ENCODE results near the gene TMEM129.

The TMEM129 gene

DNA sequence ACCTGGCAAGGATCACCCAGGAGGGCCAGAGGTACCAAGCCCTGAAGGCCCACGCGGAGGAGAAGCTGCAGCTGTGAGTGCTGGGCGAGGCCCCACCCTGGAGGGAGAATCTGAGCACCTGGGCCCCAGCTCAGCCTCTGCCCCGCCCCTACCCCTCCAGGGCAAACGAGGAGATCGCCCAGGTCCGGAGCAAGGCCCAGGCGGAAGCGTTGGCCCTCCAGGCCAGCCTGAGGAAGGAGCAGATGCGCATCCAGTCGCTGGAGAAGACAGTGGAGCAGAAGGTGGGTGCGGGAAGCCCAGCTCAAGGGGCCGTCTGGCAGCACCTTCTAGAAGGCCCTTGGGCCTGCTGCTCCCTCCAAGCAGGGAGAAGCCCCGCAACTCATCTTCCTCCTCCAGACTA, 23.4 kb upstream of the TMEM129 start:
- no peak for DNase-seq

DNA sequence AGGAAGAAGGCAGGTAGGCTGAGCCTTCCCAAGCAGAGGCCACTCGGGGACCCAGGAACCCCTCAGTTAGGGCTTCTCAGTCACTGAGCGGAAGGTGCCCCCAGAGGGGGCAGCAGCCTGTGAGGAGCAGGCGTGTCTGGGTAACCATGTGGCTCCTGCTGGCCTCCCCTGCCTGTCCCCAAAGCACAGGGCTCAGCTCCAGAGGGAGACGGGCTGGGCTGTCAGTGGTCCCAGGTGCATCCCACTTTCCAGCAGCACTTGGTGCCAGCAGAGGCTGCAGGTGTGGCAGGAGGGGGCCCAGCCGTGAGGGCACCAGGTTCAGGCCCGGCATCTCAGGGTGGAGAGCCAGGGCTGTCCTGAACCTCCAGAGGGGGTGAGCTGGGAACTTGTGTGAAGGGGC, 22.9 kb upstream of the TMEM129 start:
- DNase-seq = no peak

DNA sequence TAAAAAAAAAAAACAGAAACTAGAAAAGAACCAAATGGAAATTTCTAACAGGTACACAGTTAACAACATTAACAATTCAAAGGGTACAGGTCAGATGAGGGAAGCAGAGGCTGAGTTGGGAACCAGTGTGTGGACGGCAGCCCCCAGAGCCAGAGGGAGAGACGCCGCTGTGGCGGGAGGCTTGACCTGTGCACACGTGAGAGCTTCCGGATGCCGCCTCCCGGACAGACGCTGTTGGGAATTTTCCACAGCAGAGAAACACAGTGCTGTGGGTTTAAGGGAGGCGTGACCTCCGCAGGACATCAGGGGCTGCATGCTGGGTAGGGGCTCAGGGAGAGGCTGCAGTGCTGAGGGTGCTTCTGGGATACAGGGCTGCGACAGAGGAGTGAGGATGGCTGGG, 22.4 kb upstream of the TMEM129 start:
- no peak for DNase-seq

DNA sequence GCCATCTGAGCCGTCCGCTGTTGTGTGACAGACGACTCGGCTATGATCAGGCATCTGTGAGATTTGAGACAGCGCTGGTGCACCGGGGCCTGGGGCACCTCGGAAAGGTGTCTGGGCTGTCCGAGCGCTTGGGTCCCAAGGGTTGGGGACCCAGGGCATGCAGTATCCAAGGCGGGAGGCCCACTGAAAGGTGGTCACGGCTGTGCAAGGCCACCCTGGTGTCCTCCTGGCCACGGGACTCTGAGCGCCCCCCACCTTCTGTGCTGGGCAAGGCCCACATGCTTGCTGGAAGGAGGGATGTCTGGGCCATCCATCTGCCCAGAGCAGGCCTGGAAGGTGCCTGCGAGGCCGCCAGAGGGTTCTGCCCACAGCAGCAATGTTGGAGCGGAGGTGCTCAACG, 20.1 kb upstream of the TMEM129 start:
- DNase-seq = no peak

DNA sequence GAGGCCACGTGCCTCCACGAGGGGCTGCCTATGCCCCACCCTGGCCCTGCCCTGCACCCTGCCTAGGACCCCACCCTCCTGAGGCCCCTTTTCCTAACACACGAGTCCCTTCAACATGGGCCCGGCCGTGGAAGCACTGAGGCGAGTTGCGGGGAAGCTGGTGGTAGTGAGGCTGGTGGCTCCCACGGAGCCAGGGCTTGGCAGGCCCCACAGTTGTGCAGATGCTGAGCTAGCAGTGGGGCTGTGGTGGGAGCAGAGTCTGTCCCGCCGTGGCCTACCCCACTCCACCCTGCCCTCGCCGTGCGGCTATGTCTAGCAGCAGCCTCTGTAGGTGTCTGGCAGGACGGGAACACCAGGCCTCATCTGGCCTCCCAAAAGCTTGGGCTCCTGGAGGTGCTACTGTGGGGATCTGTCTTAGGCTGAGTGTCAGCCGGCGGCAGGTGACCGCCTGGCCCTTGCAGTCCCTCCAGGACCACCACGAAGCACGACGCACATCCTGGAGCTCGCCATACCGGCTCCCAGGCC, 19.0 kb upstream of the TMEM129 start:
- DNase-seq = no peak

DNA sequence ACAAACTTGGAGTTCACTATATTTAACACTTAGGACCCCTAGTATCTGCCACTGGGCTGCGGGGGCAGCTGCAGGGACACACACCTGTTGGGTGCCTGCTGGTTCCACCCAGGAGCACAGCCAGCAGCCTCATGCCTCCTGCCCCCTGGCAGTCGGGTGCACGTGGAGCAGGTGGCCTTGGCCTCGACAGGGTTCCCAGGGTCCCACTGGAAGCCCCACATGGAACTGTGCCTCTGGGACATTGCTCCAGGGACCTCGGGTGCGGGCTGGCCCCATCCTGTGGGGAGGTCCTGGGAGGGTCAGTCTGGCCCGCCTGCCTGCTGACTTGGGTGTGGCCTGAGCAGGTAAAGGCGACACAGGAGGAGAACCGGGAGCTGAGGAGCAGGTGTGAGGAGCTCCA, 18.2 kb upstream of the TMEM129 start:
- no peak for DNase-seq

DNA sequence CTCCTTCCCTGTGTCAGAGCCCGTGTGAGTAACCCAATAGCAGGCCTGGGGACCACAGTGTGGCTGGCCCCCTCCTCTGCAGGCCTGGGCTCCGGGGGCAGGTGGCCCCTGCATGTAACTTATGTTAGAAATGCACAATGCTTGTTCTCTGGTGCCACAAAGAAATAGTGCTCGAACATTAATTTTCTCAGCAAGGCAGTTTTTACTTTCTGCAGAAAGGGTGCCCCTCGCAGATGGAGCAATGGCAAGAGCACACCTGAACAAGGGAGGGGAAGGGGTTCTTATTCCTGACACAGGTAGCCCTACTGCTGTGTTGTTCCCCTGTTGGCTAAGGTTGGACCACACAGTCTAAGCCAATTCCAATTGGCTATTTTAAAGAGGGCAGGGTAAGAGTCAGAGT, 17.3 kb upstream of the TMEM129 start:
- DNase-seq = no peak

DNA sequence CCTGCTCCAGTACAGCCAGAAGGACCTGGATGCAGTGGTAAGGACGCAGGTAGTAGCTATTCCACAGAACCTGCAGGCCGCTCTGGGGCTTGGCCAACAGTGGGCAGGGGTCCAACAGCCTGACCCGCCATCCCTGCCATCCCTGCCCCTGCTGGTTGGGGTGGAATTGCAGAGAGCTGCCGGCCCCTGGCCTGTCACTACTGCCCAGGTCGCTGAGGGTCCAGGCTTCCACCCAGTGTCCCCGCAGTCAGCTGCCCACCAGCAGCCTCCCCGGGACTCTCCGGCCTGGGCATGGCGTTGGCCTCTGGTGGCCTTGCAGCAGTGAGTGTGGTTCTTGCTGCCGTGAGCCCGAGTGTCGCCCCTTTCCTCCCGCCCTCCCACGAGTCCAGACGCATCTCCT, 16.5 kb upstream of the TMEM129 start:
- DNase-seq = no peak

DNA sequence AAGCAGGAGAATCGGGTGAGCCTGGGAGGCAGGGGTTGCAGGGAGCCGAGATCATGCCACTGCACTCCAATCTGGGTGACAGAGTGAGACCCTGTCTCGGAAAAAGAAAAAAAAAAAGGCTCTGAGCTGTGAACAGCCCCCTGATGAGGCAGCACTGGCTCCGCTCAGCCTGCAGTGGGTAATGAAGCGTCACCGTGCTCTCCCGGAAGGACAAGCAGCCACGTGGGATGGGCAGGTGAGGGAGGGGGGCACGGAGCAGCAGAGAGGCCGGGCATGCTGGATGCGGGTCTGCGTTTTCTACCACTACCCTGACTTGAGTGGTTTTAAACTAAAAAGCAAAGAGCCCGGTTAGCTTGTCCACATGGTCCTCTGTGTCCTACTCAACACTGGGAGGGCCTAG, 15.7 kb upstream of the TMEM129 start:
- no peak for DNase-seq

DNA sequence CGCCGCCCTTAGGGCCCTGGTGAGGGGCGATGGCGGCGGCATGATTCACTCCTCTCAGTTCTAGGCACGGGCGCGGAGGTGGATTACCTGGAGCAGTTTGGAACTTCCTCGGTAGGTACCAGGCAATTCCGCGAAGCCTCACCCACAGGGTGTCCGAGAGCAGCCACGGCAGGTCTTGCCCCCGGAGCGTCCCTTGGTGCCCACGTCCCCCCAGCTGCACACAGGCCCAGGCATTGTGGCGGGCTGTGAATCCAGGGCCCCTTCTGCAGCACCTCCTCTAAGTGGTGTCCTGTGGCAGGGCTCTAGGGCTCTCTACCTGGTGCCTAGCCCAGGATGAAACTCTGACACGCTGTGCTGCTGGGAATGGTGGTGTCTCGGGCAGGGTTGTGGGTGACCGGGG, 14.1 kb upstream of the TMEM129 start:
- DNase-seq = no peak

DNA sequence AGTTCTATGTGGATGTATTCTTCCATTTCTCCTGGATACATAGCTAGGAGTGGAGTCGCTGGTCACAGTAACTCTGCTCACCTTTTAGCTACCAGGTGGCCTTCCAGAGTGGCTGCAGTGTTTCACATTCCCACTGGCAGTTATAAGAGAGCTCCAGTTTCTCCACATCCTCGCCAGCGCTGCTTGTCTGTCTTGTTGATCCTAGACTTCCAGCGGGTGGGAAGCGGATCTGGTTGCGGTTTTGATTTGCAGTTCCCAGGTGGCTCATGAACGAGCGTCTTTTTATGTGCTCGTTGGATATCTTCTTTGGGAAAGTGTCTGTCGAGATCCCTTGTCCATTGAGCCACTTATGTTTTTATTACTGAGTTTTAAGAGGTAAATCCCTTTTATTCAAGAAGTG, 11.8 kb upstream of the TMEM129 start:
- no peak for DNase-seq

DNA sequence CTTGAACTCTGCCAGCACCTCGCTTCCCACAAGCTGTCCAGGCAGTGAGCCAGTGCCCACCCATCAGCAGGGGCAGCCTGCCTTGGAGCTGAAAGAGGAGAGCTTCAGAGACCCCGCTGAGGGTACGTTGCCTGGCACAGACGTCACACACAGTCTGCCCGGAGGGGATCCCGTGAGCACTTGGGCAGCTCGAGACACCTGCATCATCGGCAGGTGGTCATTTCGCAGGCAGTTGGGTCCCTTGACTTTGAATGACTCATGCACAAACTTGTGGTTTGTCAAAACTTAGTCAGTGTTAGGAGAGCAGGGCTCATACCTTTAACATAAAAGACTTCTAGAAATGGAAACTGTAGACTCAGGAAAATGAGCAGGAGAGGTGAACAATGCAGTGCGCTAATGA, 10.1 kb upstream of the TMEM129 start:
- no peak for DNase-seq

DNA sequence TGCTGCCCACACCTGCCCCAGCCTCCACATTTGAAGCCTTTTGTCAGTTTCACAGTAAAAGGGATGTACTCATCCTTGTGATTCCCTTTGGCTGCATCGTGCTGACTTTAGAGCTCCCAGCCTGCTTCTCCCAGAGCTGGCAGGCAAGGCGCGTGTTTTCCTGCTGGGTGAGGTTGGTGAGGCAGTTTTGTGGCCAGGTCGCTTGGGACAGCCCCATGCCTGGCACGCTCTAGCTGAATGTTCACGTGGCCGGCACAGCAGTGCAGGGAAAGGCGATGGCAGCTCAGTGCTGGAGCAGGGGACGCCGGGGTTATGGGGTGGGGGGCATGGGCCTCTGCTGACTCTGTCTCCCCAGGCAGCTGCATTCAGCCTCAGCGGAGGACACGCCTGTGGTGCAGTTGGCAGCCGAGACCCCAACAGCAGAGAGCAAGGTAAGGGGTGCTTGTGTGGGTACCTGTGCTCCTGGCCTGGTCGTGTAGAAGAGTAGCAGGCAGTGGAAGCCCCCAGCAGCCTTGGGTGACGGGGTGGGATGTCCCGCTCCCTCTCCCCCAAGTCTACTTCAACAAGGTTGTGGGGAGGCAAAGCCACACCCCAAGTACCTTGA, 9.5 kb upstream of the TMEM129 start:
- no peak for DNase-seq

DNA sequence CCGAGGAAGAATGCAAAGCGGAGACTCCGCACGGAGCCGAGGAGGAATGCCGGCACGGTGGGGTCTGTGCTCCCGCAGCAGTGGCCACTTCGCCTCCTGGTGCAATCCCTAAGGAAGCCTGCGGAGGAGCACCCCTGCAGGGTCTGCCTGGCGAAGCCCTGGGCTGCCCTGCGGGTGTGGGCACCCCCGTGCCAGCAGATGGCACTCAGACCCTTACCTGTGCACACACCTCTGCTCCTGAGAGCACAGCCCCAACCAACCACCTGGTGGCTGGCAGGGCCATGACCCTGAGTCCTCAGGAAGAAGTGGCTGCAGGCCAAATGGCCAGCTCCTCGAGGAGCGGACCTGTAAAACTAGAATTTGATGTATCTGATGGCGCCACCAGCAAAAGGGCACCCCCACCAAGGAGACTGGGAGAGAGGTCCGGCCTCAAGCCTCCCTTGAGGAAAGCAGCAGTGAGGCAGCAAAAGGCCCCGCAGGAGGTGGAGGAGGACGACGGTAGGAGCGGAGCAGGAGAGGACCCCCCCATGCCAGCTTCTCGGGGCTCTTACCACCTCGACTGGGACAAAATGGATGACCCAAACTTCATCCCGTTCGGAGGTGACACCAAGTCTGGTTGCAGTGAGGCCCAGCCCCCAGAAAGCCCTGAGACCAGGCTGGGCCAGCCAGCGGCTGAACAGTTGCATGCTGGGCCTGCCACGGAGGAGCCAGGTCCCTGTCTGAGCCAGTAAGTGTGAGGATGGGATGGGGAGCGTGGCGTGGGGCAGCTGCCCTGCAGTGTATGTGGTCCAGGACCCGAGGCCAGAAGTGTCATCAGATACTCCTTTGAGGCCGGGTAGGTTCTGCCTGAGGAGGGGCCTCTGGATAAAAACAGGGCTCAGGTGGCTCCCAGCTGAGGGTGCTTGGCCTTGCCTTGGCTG, 7.2 kb upstream of the TMEM129 start:
- no peak for DNase-seq

DNA sequence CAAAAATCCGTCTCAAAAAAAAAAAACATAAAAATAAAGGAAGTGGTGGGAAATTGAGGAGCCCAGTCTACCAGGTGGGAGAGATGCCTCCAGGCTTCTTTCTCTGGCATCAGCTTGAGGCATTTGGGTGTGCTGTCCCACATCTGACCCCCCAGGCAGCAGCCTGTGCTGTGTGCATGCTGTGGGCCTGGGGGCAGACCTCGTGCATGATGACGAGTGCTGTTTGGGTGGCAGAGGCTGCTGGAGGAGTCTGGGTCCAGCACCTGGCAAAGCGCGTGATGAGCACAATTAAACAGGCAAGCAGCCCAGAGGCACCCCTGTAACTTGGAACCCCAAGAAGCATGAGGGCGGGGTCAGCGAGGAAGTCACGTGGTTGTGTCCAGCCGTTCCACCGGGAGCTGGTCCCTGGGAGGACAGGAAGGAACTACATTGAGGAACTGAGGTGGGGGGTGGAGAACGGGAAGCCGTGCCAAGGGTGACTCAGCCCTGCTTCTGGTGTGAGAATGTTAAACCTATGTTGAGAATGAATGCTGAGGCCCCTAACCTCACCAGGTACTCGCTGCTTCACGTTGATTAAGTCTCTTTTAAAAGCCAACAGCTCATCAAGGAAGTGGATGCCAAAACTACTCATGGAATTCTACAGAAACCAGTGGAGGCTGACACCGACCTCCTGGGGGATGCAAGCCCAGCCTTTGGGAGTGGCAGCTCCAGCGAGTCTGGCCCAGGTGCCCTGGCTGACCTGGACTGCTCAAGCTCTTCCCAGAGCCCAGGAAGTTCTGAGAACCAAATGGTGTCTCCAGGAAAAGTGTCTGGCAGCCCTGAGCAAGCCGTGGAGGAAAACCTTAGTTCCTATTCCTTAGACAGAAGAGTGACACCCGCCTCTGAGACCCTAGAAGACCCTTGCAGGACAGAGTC, 6.3 kb upstream of the TMEM129 start:
- no peak for DNase-seq

DNA sequence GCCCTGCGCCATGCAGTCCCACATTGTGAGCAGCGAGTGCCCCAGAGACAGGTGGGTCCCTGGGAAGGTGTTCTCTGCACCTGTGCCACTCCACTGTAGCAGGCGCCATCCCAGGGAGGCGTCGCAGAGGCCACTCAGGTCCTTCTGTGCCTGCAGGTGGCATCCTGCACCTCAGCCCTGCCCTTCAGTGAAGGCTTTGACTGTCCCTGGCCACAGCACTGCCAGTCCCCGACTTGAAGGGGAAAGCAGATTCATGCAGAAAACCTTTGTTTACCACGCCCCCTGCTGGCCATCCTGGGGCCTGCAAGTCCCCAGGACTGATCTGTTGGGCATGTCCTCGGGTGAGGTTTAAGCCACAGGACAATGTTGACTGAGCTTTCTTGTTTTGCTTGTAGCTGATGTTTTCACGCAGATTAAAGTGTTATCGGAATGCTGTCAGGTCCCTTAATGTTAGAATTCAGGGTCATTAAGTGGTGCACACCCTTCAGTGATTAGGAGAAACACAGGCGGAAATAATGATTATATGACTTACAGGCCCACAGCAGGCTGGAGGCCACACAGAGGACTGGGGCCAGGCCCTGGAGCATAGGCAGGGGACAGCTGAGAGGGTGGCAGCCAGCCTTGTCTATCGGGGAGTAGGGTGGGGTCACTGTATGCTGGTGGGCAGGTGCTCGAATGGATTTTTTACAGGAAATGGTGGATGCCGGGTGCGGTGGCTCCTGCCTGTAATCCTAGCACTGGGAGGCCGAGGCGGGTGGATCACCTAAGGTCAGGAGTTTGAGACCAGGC, 5.2 kb upstream of the TMEM129 start:
- DNase-seq = peak; percentile 64 to 73

DNA sequence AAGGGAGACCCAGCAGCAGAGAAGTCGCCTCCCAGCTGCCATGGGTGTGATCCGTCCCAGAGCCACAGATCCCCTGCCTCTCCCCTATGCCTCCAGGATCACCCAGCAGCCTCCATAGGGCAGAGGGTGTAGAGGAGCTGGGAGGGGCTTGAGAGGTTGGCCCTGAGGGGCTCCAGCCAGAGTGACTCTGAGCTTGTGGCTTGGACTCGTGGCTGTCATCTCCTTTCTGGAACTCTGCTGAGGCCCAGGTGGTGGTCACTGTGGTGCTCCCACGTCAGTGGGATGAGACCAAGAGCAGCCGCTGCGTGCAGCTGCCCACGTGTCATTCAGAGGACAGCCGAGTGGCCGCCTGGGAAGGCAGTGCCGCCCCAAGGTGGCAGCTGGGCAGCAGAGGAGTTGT, 4.4 kb upstream of the TMEM129 start:
- no peak for DNase-seq

DNA sequence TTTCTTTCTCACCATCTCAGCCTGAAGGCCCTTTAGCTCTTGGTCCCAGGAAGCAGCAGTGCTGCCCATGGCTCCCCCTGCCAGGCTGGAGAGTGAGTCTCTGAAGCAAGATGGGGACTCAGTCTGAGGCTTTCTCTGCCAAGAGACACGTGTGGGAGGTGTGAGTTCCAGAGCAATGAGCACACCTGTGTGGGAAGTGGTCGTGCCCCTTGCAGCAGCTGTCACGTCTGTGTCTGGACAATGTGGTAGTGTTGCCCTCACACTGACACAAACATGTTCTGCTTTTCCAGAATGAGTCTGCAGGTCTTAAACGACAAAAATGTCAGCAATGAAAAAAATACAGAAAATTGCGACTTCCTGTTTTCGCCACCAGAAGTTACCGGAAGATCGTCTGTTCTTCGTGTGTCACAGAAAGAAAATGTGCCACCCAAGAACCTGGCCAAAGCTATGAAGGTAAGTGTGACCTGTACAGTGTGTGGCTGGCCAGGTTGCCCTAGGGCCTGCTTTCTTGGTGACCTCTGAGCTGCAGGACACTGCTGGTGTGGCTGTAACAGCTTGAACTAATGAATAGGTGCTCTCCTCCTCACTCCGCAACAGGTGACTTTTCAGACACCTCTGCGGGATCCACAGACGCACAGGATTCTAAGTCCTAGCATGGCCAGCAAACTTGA, 2.1 kb upstream of the TMEM129 start:
- no peak for DNase-seq

DNA sequence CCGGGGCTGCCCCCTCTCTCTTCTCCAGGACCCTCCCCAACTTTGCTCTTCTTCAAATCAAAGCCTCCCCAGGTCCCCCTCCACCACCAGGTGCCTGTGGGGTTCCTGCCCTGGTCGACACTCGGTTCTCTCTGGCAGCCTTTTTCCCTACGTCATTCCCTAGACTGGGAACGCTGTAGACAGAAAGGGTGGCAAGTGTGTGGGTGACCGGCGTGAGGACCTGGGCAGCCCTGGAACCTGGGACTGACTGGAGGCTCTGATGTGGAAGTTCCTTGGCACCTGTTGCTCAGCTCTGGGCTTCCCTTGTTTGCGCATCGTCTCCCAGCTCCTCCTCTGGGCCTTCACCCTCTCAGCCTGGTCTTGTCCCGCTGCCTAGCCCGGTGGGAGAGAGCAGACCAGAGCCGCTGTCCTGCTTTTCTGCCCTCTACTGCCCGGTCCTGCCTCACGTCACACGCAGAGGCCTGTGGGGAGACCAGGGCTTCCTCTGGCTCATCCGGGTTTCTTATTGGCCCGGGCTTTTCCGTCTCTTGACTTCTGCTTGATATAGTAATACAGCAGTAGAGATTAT, 1.5 kb upstream of the TMEM129 start:
- no peak for DNase-seq

DNA sequence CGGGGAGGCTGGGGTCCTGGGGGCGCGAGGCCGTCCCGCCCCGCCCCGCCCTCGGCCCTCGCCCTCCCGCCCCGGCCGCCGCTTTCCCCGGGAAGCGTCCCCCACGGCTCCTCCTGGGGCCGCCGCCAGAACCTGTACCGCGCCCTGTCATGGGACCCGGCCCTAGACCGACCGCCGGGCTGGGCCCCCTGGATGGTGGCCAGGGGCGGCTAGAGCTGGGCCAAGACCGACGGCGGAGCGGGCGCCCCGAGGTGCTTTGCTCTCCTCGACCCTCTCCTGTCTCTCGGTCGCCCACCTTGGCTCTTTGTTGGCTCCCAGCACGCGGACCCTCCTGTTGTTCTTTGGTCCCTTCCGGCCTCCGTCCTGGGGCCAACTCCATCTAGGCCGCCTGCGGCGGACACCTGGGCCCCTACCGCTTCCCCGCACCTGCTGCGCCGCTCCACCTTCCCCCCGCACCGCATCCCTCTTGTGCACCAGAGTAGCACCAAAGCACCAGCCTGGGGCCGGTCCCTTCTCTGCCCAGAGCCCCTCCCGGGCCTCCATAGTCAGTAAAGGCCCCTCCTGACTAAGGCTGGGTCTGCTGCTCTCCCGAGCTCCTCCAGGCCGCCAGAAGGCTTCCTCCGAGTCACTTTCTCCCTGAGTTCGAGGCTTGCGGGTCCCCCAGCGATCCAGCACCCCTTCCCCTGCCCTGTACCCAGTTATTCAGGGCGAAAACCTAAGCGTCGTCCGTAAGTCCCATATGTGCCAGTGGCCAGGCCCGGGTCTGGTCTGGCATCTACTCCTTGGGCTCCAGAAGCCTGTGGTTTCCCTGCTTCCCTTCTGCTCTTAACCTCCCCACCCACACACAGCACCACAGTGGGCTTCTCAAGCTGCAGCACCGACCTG, 785 bp upstream of the TMEM129 start:
- no peak for DNase-seq
